Measurements from ENCODE around the gene PLXNA1. TPM values are rescaled to one million over a fixed set of nuclear protein-coding genes. Genes with fewer than 3 reads are reported as not detected.

The PLXNA1 gene
- total and polyA plus RNA-seq, 2 experiments from 2014 or later = 11.0 to 73.5 TPM

DNA sequence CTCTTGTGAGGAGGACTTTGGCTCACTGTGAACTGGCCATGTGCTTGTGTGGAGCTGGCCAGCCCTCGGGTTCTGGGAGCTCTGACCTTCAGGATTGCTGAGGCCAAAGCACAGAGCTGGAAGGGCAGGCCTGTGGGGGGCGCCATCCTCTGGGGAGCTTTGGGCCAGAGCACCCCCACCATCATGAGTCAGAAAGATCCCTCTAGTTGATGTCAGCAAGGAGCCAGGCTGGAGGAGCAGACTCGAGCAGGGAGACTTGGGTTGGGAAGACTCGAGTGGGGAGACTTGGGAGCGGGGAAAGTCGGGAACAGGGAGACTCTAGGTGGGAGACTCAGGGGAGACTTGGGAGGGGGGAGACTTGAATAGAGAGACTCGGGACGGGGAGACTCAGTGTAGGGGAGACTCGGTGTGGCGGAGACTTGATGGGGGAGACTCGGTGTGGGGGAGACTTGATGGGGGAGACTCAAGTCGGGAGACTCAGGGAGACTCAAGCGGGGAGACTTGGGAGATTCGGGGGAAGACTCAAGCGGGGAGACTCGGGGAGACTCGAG is 37.7 kb upstream of the PLXNA1 start:
- ATAC-seq (peak; percentile 80), DNase-seq (ENCODE audit: low spot score) (peak; percentile 34)
- H3K4me2 ChIP-seq = no peak overlapping the region
- no peaks in the 10 kb centered on the region for H3K9me3 Mint-ChIP-seq
- H4K20me1 ChIP-seq (replicated peaks; ENCODE audit: insufficient read depth) = no peaks in the 10 kb centered on the region; the same call in 1 of the 2 replicates
- no peaks in the 10 kb centered on the region for H3F3A ChIP-seq (replicated peaks; ENCODE audit: low read depth)
- H3K36me3 ChIP-seq (ENCODE audit: insufficient read depth) = no peaks in the 10 kb centered on the region
- H3K9me2 ChIP-seq (ENCODE audit: insufficient read depth) = no peaks in the 10 kb centered on the region
- no peak overlapping the region for H2AFZ ChIP-seq
- TF ChIP-seq STAT1 (IDR thresholded peaks at IDR 0.05; ENCODE audit: unreplicated experiment) (no peak), ZNF462 (CRISPR knock-in tag; IDR thresholded peaks at IDR 0.05) (no peak), EZH2phosphoT487 (IDR thresholded peaks at IDR 0.05; ENCODE audit: unreplicated experiment) (no peak), JUNB (IDR thresholded peaks at IDR 0.05; ENCODE audit: unreplicated experiment) (no peak), NANOG (IDR thresholded peaks at IDR 0.05; ENCODE audit: borderline replicate concordance) (no peak), EZH2 (IDR thresholded peaks at IDR 0.05; ENCODE audit: low read depth, unreplicated experiment) (no peak), ZNF114 (CRISPR knock-in tag; IDR thresholded peaks at IDR 0.05) (no peak)
- TF ChIP-seq, protein P1, sequence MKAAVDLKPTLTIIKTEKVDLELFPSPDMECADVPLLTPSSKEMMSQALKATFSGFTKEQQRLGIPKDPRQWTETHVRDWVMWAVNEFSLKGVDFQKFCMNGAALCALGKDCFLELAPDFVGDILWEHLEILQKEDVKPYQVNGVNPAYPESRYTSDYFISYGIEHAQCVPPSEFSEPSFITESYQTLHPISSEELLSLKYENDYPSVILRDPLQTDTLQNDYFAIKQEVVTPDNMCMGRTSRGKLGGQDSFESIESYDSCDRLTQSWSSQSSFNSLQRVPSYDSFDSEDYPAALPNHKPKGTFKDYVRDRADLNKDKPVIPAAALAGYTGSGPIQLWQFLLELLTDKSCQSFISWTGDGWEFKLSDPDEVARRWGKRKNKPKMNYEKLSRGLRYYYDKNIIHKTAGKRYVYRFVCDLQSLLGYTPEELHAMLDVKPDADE (IDR thresholded peaks at IDR 0.05) = no peak
- TF ChIP-seq, protein P2, sequence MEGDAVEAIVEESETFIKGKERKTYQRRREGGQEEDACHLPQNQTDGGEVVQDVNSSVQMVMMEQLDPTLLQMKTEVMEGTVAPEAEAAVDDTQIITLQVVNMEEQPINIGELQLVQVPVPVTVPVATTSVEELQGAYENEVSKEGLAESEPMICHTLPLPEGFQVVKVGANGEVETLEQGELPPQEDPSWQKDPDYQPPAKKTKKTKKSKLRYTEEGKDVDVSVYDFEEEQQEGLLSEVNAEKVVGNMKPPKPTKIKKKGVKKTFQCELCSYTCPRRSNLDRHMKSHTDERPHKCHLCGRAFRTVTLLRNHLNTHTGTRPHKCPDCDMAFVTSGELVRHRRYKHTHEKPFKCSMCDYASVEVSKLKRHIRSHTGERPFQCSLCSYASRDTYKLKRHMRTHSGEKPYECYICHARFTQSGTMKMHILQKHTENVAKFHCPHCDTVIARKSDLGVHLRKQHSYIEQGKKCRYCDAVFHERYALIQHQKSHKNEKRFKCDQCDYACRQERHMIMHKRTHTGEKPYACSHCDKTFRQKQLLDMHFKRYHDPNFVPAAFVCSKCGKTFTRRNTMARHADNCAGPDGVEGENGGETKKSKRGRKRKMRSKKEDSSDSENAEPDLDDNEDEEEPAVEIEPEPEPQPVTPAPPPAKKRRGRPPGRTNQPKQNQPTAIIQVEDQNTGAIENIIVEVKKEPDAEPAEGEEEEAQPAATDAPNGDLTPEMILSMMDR (conservative IDR thresholded peaks at IDR 0.05; ENCODE audit: low read depth in 2 of 2) = peak; percentile 42 to 61
- peaks cover 8% of the 10 kb centered on the region; the same call in 2 of the 3 replicates for H3K4me1 Mint-ChIP-seq
- H3K4me3 ChIP-seq = no peak overlapping the region
- H3K36me3 Mint-ChIP-seq (ENCODE audit: low read depth) = no peaks in the 10 kb centered on the region
- H3K27me3 ChIP-seq (ENCODE audit: insufficient read depth) = no peaks in the 10 kb centered on the region
- H3K27me3 Mint-ChIP-seq (ENCODE audit: insufficient read depth, low read depth, poor library complexity) = peaks cover 5% of the 10 kb centered on the region
- H3K4me3 Mint-ChIP-seq = no peak overlapping the region
- H3K27ac ChIP-seq (ENCODE audit: low read depth) = no peak overlapping the region
- H3K4me1 ChIP-seq (ENCODE audit: insufficient read depth) = no peaks in the 10 kb centered on the region
- H3K79me2 ChIP-seq (replicated peaks; ENCODE audit: insufficient read depth) = no peaks in the 10 kb centered on the region
- no peak overlapping the region; the same call in 1 of the 2 replicates for H3K27ac Mint-ChIP-seq

Measured in GM23338 (cell line).